ENCODE results near the gene ZNF3. TPM values are rescaled to one million over a fixed set of nuclear protein-coding genes. Genes with fewer than 3 reads are reported as not detected.

ZNF3 gene
- total and polyA plus RNA-seq, 4 donors = 6.3 to 26.7 (median 23.0) TPM

GRCh38 chr7:100021297-100021696, 60.2 kb downstream of the ZNF3 start:
- ATAC-seq (ENCODE audit: low FRiP score) (no peak), DNase-seq (no peak)
- Histone ChIP-seq H3K36me3 (ENCODE audit: control insufficient read depth in 1 of 2, insufficient read depth in 2 of 2, low read length in 1 of 2) (peaks cover 4 to 8% of the 10 kb centered on the region in 2 donors), H3K27me3 (ENCODE audit: control insufficient read depth in 1 of 2, insufficient read depth in 2 of 2, low read length in 1 of 2) (no peaks in the 10 kb centered on the region), H3K9me3 (ENCODE audit: control insufficient read depth, low read length) (no peaks in the 10 kb centered on the region), H3K27ac (ENCODE audit: low read depth in 1 of 2, low read length in 2 of 2) (no peak overlapping the region), H3K4me3 (ENCODE audit: low read length in 2 of 2) (no peak overlapping the region), H3K4me1 (ENCODE audit: control insufficient read depth in 1 of 2, insufficient read depth in 2 of 2, low read length in 2 of 2) (peaks cover 0 to 6% of the 10 kb centered on the region in 2 donors)
- WGBS, 2 donors = 82 to 89% methylated on average over 3 of the region's 3 CpGs
- intact Hi-C loops (cut with DNase I) = no loop called here

Small RNAs within 50 kb of the gene (microRNA-seq; reads per million reads assigned to microRNA genes)
- 709 to 894 reads per million in 2 donors for gene MIR106B
- gene MIR25 = 450 to 895 reads per million in 2 donors
- gene MIR93 = 2,024 to 3,916 reads per million in 2 donors

Other genes starting within 250 kb of the ZNF3 start
- gene OR2AE1, start 204.7 kb downstream of the ZNF3 start, total RNA-seq = under 1 TPM in 1 of 2 donors, not detected in 1; 0.36 TPM
- gene OR2AE1, start 204.7 kb downstream of the ZNF3 start, polyA plus RNA-seq = not detected
- 10 to 100 TPM; 24.7 to 33.4 TPM for gene TRIM4, start 162.2 kb downstream of the ZNF3 start, total RNA-seq
- gene TRIM4, start 162.2 kb downstream of the ZNF3 start, polyA plus RNA-seq = 10 to 100 TPM; 16.4 to 20.3 TPM
- under 1 TPM in 1 of 2 donors, not detected in 1; 0.57 TPM for gene GJC3, start 152.1 kb downstream of the ZNF3 start, total RNA-seq
- not detected for gene GJC3, start 152.1 kb downstream of the ZNF3 start, polyA plus RNA-seq
- gene AZGP1, start 105.7 kb downstream of the ZNF3 start, total RNA-seq = 1 to 10 TPM in 1 of 2 donors, under 1 TPM in 1; 0.63 to 1.3 TPM
- 1 to 10 TPM in 1 of 2 donors, under 1 TPM in 1; 0.13 to 3.5 TPM for gene AZGP1, start 105.7 kb downstream of the ZNF3 start, polyA plus RNA-seq
- 10 to 100 TPM; 57.9 to 80.9 TPM for gene ZKSCAN1, start 66.1 kb downstream of the ZNF3 start, total RNA-seq
- 10 to 100 TPM in 1 of 2 donors, 1 to 10 TPM in 1; 6.5 to 15.3 TPM for gene ZKSCAN1, start 66.1 kb downstream of the ZNF3 start, polyA plus RNA-seq
- gene ZSCAN21, start 31.9 kb downstream of the ZNF3 start, total RNA-seq = 10 to 100 TPM in 1 of 2 donors, 1 to 10 TPM in 1; 7.9 to 10.7 TPM
- gene ZSCAN21, start 31.9 kb downstream of the ZNF3 start, polyA plus RNA-seq = 10 to 100 TPM in 1 of 2 donors, 1 to 10 TPM in 1; 7.0 to 10.3 TPM
- 10 to 100 TPM; 79.7 to 81.0 TPM for gene COPS6, start 7.2 kb upstream of the ZNF3 start, total RNA-seq
- 100 to 1,000 TPM in 1 of 2 donors, 10 to 100 TPM in 1; 73.9 to 132 TPM for gene COPS6, start 7.2 kb upstream of the ZNF3 start, polyA plus RNA-seq
- 10 to 100 TPM; 27.1 to 45.8 TPM for gene MCM7, start 19.7 kb upstream of the ZNF3 start, total RNA-seq
- 10 to 100 TPM; 47.2 to 90.8 TPM for gene MCM7, start 19.7 kb upstream of the ZNF3 start, polyA plus RNA-seq
- 10 to 100 TPM; 14.9 to 20.5 TPM for gene AP4M1, start 19.9 kb upstream of the ZNF3 start, total RNA-seq
- gene AP4M1, start 19.9 kb upstream of the ZNF3 start, polyA plus RNA-seq = 10 to 100 TPM in 1 of 2 donors, 1 to 10 TPM in 1; 8.1 to 60.9 TPM
- 10 to 100 TPM; 31.7 to 38.7 TPM for gene TAF6, start 37.6 kb upstream of the ZNF3 start, total RNA-seq
- gene TAF6, start 37.6 kb upstream of the ZNF3 start, polyA plus RNA-seq = 10 to 100 TPM; 24.2 to 39.3 TPM
- gene CNPY4, start 37.9 kb upstream of the ZNF3 start, total RNA-seq = 10 to 100 TPM; 14.0 to 29.5 TPM
- gene CNPY4, start 37.9 kb upstream of the ZNF3 start, polyA plus RNA-seq = 10 to 100 TPM; 17.2 to 35.0 TPM
- gene MBLAC1, start 45.2 kb upstream of the ZNF3 start, total RNA-seq = 1 to 10 TPM; 1.8 to 1.9 TPM
- 1 to 10 TPM; 1.4 to 2.3 TPM for gene MBLAC1, start 45.2 kb upstream of the ZNF3 start, polyA plus RNA-seq
- gene LAMTOR4, start 67.2 kb upstream of the ZNF3 start, total RNA-seq = 100 to 1,000 TPM in 1 of 2 donors, 10 to 100 TPM in 1; 80.2 to 104 TPM
- gene LAMTOR4, start 67.2 kb upstream of the ZNF3 start, polyA plus RNA-seq = 100 to 1,000 TPM; 267 to 310 TPM
- gene TRAPPC14, start 77.0 kb upstream of the ZNF3 start, total RNA-seq = 10 to 100 TPM; 16.5 to 17.4 TPM
- 10 to 100 TPM in 1 of 2 donors, 1 to 10 TPM in 1; 3.6 to 28.2 TPM for gene TRAPPC14, start 77.0 kb upstream of the ZNF3 start, polyA plus RNA-seq
- gene GAL3ST4, start 86.9 kb upstream of the ZNF3 start, total RNA-seq = 10 to 100 TPM in 1 of 2 donors, 1 to 10 TPM in 1; 4.4 to 14.9 TPM
- 10 to 100 TPM in 1 of 2 donors, 1 to 10 TPM in 1; 5.8 to 12.5 TPM for gene GAL3ST4, start 86.9 kb upstream of the ZNF3 start, polyA plus RNA-seq
- gene GPC2, start 95.7 kb upstream of the ZNF3 start, total RNA-seq = 1 to 10 TPM in 1 of 2 donors, under 1 TPM in 1; 0.78 to 3.7 TPM
- gene GPC2, start 95.7 kb upstream of the ZNF3 start, polyA plus RNA-seq = 1 to 10 TPM in 1 of 2 donors, under 1 TPM in 1; 0.63 to 1.2 TPM
- gene STAG3, start 96.2 kb upstream of the ZNF3 start, total RNA-seq = 1 to 10 TPM in 1 of 2 donors, under 1 TPM in 1; 0.96 to 1.5 TPM
- 1 to 10 TPM in 1 of 2 donors, under 1 TPM in 1; 0.13 to 1.7 TPM for gene STAG3, start 96.2 kb upstream of the ZNF3 start, polyA plus RNA-seq
- 1 to 10 TPM in 1 of 2 donors, under 1 TPM in 1; 0.23 to 2.1 TPM for gene PVRIG, start 138.2 kb upstream of the ZNF3 start, total RNA-seq
- gene PVRIG, start 138.2 kb upstream of the ZNF3 start, polyA plus RNA-seq = under 1 TPM in 1 of 2 donors, not detected in 1; 0.25 TPM
- gene SPDYE3, start 226.0 kb upstream of the ZNF3 start, total RNA-seq = not detected
- gene SPDYE3, start 226.0 kb upstream of the ZNF3 start, polyA plus RNA-seq = not detected